ENCODE measurements around the gene SULT1E1. TPM values are rescaled to one million over a fixed set of nuclear protein-coding genes. Genes with fewer than 3 reads are reported as not detected.
"Not testable (repeated sequence)": the region's sequence is repeated elsewhere in the genome, so short reads cannot be mapped to it uniquely, and the experiment has no call there.

Gene SULT1E1
- total RNA-seq, 1 donor from 2014 or later, result not detected

GRCh38 chr4:69829678-69830077 lies 30.3 kb downstream of the SULT1E1 start:
- DNase-seq (ENCODE audit: low read depth) (no peak), FAIRE-seq (no peak)
- no peak overlapping the region for H2AFZ ChIP-seq (ENCODE audit: low read depth, low read length)
- H3K79me2 ChIP-seq (ENCODE audit: insufficient read depth, low read length), result no peaks in the 10 kb centered on the region
- H3K36me3 ChIP-seq (ENCODE audit: insufficient read depth, low read length), result no peaks in the 10 kb centered on the region
- H3K4me3 ChIP-seq (ENCODE audit: insufficient read depth, low read depth, low read length), result no peak overlapping the region
- no peaks in the 10 kb centered on the region for H3K27me3 ChIP-seq (ENCODE audit: insufficient read depth, low read length)
- no peak overlapping the region for H3K4me2 ChIP-seq (ENCODE audit: low read length)
- no peak overlapping the region for H3K27ac ChIP-seq (ENCODE audit: low read depth, low read length)
- Mint-ChIP-seq H3K4me1 (ENCODE audit: low read depth, unreplicated experiment) (no peaks in the 10 kb centered on the region), H3K27ac (ENCODE audit: unreplicated experiment) (no peak overlapping the region), H3K9me3 (ENCODE audit: unreplicated experiment) (peaks cover 12% of the 10 kb centered on the region), H3K36me3 (ENCODE audit: low read depth, unreplicated experiment) (no peaks in the 10 kb centered on the region), H3K4me3 (ENCODE audit: unreplicated experiment) (no peak overlapping the region), H3K27me3 (ENCODE audit: low read depth, unreplicated experiment) (no peaks in the 10 kb centered on the region)
- H3K9ac ChIP-seq (ENCODE audit: low read length), result no peak overlapping the region
- H4K20me1 ChIP-seq (ENCODE audit: insufficient read depth, low read length), result no peaks in the 10 kb centered on the region
- H3K4me1 ChIP-seq (ENCODE audit: insufficient read depth, low read length), result no peaks in the 10 kb centered on the region
- H3K9me3 ChIP-seq (ENCODE audit: insufficient read depth, low read depth, low read length), result no peaks in the 10 kb centered on the region
- TF ChIP-seq CTCF (IDR thresholded peaks at IDR 0.05; ENCODE audit: insufficient read depth, low read depth, low read length), result no peak
- no peak for TF ChIP-seq EZH2 (IDR thresholded peaks at IDR 0.05; ENCODE audit: insufficient read depth, low read length)

- H3K9me3 ChIP-seq (ENCODE audit: insufficient read depth, low read depth, low read length), result no peaks in the 10 kb centered on the region
- no peaks in the 10 kb centered on the region for H3K36me3 ChIP-seq (ENCODE audit: insufficient read depth, low read length)
- no peaks in the 10 kb centered on the region for H3K79me2 ChIP-seq (ENCODE audit: insufficient read depth, low read length)
- no peaks in the 10 kb centered on the region for H3K27me3 ChIP-seq (ENCODE audit: insufficient read depth, low read length)
- no peak for TF ChIP-seq CTCF (IDR thresholded peaks at IDR 0.05; ENCODE audit: insufficient read depth, low read depth, low read length)
- TF ChIP-seq EZH2 (IDR thresholded peaks at IDR 0.05; ENCODE audit: insufficient read depth, low read length), result no peak
- H3K4me1 Mint-ChIP-seq (ENCODE audit: low read depth, unreplicated experiment), result no peaks in the 10 kb centered on the region
- no peaks in the 10 kb centered on the region for H3K27me3 Mint-ChIP-seq (ENCODE audit: low read depth, unreplicated experiment)
- no peak overlapping the region for H3K4me3 Mint-ChIP-seq (ENCODE audit: unreplicated experiment)
- no peak overlapping the region for H3K27ac Mint-ChIP-seq (ENCODE audit: unreplicated experiment)
- H3K4me2 ChIP-seq (ENCODE audit: low read length), result no peak overlapping the region
- no peaks in the 10 kb centered on the region for H4K20me1 ChIP-seq (ENCODE audit: insufficient read depth, low read length)
- H3K4me3 ChIP-seq (ENCODE audit: insufficient read depth, low read depth, low read length), result no peak overlapping the region
- no peaks in the 10 kb centered on the region for H3K36me3 Mint-ChIP-seq (ENCODE audit: low read depth, unreplicated experiment)
- no peak overlapping the region for H2AFZ ChIP-seq (ENCODE audit: low read depth, low read length)
- FAIRE-seq (no peak), DNase-seq (ENCODE audit: low read depth) (peak; percentile 1)
- H3K27ac ChIP-seq (ENCODE audit: low read depth, low read length), result no peak overlapping the region
- no peaks in the 10 kb centered on the region for H3K4me1 ChIP-seq (ENCODE audit: insufficient read depth, low read length)
- no peak overlapping the region for H3K9ac ChIP-seq (ENCODE audit: low read length)
- peaks cover 12% of the 10 kb centered on the region for H3K9me3 Mint-ChIP-seq (ENCODE audit: unreplicated experiment)
Observed at GRCh38 chr4:69828828-69829227, 31.1 kb downstream of the SULT1E1 start.

- H3K9me3 Mint-ChIP-seq (ENCODE audit: unreplicated experiment); H3K9ac ChIP-seq (ENCODE audit: low read length); H3K79me2 ChIP-seq (ENCODE audit: insufficient read depth, low read length); DNase-seq (ENCODE audit: low read depth); H3K4me3 Mint-ChIP-seq (ENCODE audit: unreplicated experiment); FAIRE-seq; H3K27me3 ChIP-seq (ENCODE audit: insufficient read depth, low read length); H3K9me3 ChIP-seq (ENCODE audit: insufficient read depth, low read depth, low read length); H3K4me1 Mint-ChIP-seq (ENCODE audit: low read depth, unreplicated experiment); H3K4me1 ChIP-seq (ENCODE audit: insufficient read depth, low read length); H3K36me3 ChIP-seq (ENCODE audit: insufficient read depth, low read length); H2AFZ ChIP-seq (ENCODE audit: low read depth, low read length); H3K4me3 ChIP-seq (ENCODE audit: insufficient read depth, low read depth, low read length); H4K20me1 ChIP-seq (ENCODE audit: insufficient read depth, low read length); H3K27ac ChIP-seq (ENCODE audit: low read depth, low read length); H3K27me3 Mint-ChIP-seq (ENCODE audit: low read depth, unreplicated experiment); H3K4me2 ChIP-seq (ENCODE audit: low read length); H3K36me3 Mint-ChIP-seq (ENCODE audit: low read depth, unreplicated experiment); H3K27ac Mint-ChIP-seq (ENCODE audit: unreplicated experiment): not testable (repeated sequence)
Observed at GRCh38 chr4:69825056-69825455, 34.9 kb downstream of the SULT1E1 start.
